Measurements from ENCODE around the gene ZNF747. TPM values are rescaled to one million over a fixed set of nuclear protein-coding genes. Genes with fewer than 3 reads are reported as not detected.

ZNF747 gene
- total and polyA plus RNA-seq, 10 of the 15 experiments (the other 5 are each of a cell fraction or from before 2014, with no cell fraction given): 1.0 to 13.0 (median 7.2) TPM

DNA sequence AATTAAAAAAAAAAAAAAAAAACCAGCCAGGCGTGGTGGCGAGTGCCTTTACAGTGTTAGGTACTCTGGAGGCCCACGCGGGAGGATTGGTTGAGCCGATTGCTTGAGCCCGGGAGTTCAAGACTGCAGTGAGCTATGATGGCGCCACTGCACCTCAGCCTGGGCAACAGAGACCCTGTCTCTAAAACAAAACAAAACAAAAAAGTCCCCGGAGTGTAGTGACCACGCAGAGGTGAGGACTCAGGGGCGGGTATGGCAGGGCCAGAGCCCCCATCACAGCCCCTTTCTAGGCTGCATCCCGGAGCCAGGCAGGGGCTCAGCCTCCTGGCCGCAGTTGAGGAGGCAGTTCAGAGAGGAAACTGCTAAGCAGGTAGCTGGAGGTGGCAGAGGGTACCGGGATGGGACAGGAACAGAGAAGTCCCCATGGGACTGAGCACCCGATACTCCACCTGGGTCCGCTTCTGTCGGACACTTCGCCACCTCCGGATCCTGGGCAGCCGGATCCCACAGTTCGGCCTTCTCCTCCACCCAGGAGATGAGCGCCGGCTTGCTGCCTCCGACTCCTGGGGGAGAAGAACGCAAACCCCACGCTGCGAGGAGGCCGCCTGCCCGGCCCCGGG lies 800 bp downstream of the ZNF747 start:
- TF ChIP-seq ZNF384 (IDR thresholded peaks at IDR 0.05; ENCODE audit: borderline replicate concordance, low read depth, low read length) (0 out of 2 replicates have a peak, but pooled peaks have one; percentile 8), YY1 (IDR thresholded peaks at IDR 0.05; ENCODE audit: low read depth, low read length) (peak; percentile 66), MXI1 (IDR thresholded peaks at IDR 0.05; ENCODE audit: low read depth, low read length) (no peak; the same call in 1 of the 2 replicates), SIN3A (IDR thresholded peaks at IDR 0.05; ENCODE audit: low read depth, low read length) (no peak)
- TF ChIP-seq, protein P1, sequence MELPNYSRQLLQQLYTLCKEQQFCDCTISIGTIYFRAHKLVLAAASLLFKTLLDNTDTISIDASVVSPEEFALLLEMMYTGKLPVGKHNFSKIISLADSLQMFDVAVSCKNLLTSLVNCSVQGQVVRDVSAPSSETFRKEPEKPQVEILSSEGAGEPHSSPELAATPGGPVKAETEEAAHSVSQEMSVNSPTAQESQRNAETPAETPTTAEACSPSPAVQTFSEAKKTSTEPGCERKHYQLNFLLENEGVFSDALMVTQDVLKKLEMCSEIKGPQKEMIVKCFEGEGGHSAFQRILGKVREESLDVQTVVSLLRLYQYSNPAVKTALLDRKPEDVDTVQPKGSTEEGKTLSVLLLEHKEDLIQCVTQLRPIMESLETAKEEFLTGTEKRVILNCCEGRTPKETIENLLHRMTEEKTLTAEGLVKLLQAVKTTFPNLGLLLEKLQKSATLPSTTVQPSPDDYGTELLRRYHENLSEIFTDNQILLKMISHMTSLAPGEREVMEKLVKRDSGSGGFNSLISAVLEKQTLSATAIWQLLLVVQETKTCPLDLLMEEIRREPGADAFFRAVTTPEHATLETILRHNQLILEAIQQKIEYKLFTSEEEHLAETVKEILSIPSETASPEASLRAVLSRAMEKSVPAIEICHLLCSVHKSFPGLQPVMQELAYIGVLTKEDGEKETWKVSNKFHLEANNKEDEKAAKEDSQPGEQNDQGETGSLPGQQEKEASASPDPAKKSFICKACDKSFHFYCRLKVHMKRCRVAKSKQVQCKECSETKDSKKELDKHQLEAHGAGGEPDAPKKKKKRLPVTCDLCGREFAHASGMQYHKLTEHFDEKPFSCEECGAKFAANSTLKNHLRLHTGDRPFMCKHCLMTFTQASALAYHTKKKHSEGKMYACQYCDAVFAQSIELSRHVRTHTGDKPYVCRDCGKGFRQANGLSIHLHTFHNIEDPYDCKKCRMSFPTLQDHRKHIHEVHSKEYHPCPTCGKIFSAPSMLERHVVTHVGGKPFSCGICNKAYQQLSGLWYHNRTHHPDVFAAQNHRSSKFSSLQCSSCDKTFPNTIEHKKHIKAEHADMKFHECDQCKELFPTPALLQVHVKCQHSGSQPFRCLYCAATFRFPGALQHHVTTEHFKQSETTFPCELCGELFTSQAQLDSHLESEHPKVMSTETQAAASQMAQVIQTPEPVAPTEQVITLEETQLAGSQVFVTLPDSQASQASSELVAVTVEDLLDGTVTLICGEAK (IDR thresholded peaks at IDR 0.05; ENCODE audit: borderline replicate concordance): no peak
- TF ChIP-seq, protein P2, sequence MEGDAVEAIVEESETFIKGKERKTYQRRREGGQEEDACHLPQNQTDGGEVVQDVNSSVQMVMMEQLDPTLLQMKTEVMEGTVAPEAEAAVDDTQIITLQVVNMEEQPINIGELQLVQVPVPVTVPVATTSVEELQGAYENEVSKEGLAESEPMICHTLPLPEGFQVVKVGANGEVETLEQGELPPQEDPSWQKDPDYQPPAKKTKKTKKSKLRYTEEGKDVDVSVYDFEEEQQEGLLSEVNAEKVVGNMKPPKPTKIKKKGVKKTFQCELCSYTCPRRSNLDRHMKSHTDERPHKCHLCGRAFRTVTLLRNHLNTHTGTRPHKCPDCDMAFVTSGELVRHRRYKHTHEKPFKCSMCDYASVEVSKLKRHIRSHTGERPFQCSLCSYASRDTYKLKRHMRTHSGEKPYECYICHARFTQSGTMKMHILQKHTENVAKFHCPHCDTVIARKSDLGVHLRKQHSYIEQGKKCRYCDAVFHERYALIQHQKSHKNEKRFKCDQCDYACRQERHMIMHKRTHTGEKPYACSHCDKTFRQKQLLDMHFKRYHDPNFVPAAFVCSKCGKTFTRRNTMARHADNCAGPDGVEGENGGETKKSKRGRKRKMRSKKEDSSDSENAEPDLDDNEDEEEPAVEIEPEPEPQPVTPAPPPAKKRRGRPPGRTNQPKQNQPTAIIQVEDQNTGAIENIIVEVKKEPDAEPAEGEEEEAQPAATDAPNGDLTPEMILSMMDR (IDR thresholded peaks at IDR 0.05 in 2 of 3, conservative IDR thresholded peaks at IDR 0.05 in 1 of 3; ENCODE audit: control insufficient read depth in 2 of 3, extremely low read depth in 1 of 3, insufficient read depth in 1 of 3, low read depth in 3 of 3, low read length in 3 of 3): 0 out of 6 replicates have a peak, but pooled peaks of 1 of the 3 experiments have one; percentile 1
- TF ChIP-seq, protein P3, sequence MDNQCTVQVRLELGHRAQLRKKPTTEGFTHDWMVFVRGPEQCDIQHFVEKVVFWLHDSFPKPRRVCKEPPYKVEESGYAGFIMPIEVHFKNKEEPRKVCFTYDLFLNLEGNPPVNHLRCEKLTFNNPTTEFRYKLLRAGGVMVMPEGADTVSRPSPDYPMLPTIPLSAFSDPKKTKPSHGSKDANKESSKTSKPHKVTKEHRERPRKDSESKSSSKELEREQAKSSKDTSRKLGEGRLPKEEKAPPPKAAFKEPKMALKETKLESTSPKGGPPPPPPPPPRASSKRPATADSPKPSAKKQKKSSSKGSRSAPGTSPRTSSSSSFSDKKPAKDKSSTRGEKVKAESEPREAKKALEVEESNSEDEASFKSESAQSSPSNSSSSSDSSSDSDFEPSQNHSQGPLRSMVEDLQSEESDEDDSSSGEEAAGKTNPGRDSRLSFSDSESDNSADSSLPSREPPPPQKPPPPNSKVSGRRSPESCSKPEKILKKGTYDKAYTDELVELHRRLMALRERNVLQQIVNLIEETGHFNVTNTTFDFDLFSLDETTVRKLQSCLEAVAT (IDR thresholded peaks at IDR 0.05): peak; percentile 74; the same call in 1 of the 2 replicates

More for the DNA sequence above, 800 bp downstream of the ZNF747 start:
- Histone ChIP-seq H4K20me1 (ENCODE audit: control insufficient read depth, insufficient read depth) (no peaks in the 10 kb centered on the region), H2AFZ (ENCODE audit: control insufficient read depth, low read depth, low read length) (peak overlapping the region; percentile 86), H3K27ac (ENCODE audit: control insufficient read depth, insufficient read depth) (peak overlapping the region; percentile 85), H3K4me1 (ENCODE audit: control insufficient read depth, insufficient read depth, low read length) (peaks cover under 1% of the 10 kb centered on the region; the same call in 1 of the 2 replicates), H3K4me2 (ENCODE audit: control insufficient read depth, insufficient read depth) (peak overlapping the region; percentile 32), H3K4me3 (peak overlapping the region; percentile 90), H3K27me3 (replicated peaks in 1 of 2; ENCODE audit: control insufficient read depth in 2 of 2, insufficient read depth in 2 of 2, low read length in 1 of 2) (no peaks in the 10 kb centered on the region), H3K79me2 (ENCODE audit: control insufficient read depth, insufficient read depth, low read length) (peaks cover 27% of the 10 kb centered on the region), H3K36me3 (ENCODE audit: control insufficient read depth in 2 of 2, insufficient read depth in 2 of 2, low read length in 1 of 2) (peaks cover 2 to 3% of the 10 kb centered on the region in 2 experiments; a peak in 1 of 4 replicates), H3K9ac (ENCODE audit: control insufficient read depth, insufficient read depth, low read length) (peak overlapping the region; percentile 96), H3K9me3 (replicated peaks; ENCODE audit: control insufficient read depth, insufficient read depth, low read length) (no peaks in the 10 kb centered on the region)
- ATAC-seq (peak; percentile 16), DNase-seq (ENCODE audit: low read depth, low spot score) (no peak), FAIRE-seq (peak; percentile 13)
- in situ Hi-C loops (cut with MboI) (no loop called here), intact Hi-C loops (cut with micrococcal nuclease; ENCODE audit: unreplicated experiment) (loop anchor here (2.0 kb wide), 2 partner anchors 51 to 103 kb away; partner anchors contain the start of genes DCTPP1 and ZNF785)
- RAD21 ChIA-PET (ENCODE audit: unreplicated experiment): interaction anchor here (0.7 to 5.2 kb wide), 10 partner anchors 24 to 127 kb away, joined by 3 to 129 read pairs (median 14); partner anchors contain the start of genes DCTPP1, ZNF764, ZNF771 and ZNF785
- WGBS (ENCODE audit: insufficient coverage, insufficient replicate concordance, low lambda C conversion rate, missing lambda C conversion rate): 2% methylated on average over 29 of the region's 29 CpGs
- SMC1A ChIA-PET (ENCODE audit: uncharacterized antibody, unreplicated experiment): interaction anchor here (0.9 to 4.7 kb wide), 8 partner anchors 24 to 104 kb away, joined by 5 to 47 read pairs (median 16); partner anchors contain the start of genes DCTPP1, ITGAL and ZNF764
- BruUV-seq (replicated peaks): no TSS peak
- POLR2A ChIA-PET: interaction anchor here (0.5 to 5.2 kb wide), 15 partner anchors 26 to 381 kb away, joined by 3 to 109 read pairs (median 4); partner anchors contain the start of genes DCTPP1, ITGAL, ZNF688 and ZNF764
- CTCF ChIA-PET: interaction anchor here (0.6 to 4.7 kb wide), 13 partner anchors 24 to 125 kb away, joined by 3 to 81 read pairs (median 15); partner anchors contain the start of genes DCTPP1, ITGAL, PRR14 and SEPHS2
